Natural killer cell (primary cell): Measurements from ENCODE around the gene CMSS1. TPM values are rescaled to one million over a fixed set of nuclear protein-coding genes. Genes with fewer than 3 reads are reported as not detected.

Source experiments
- ATAC-seq, 3 donors: fragments of 150-1000 bp in 2 of 3; fragments of 200-7000 bp in 1 of 3; cut with Tn5 transposase; 1 replicate in 1 of 3; 2 replicates in 2 of 3; pipeline ENCODE4 v1.10.0; 2021; ENCODE audit warnings: mild to moderate bottlenecking in 2 of 3, moderate library complexity in 2 of 3
- DNase-seq, 2 donors: peaks; one replicate each; pipeline versions ENCODE4 v3.0.0 to v3.0.0-alpha.2; 2013 to 2021; ENCODE audit warnings: mixed read lengths in 1 of 2
- H3K27ac ChIP-seq: one replicate; pipeline ENCODE4 v1.5.1; 2013; ENCODE audit warnings: mild to moderate bottlenecking, low read length
- H3K27me3 ChIP-seq: one replicate; pipeline ENCODE4 v1.6.1; 2013; ENCODE audit warnings: low read length; ENCODE audit not compliant: control insufficient read depth, insufficient read depth
- H3K36me3 ChIP-seq: one replicate; pipeline ENCODE4 v1.6.1; 2013; ENCODE audit warnings: low read length; ENCODE audit not compliant: control insufficient read depth, insufficient read depth
- H3K4me1 ChIP-seq: one replicate; pipeline ENCODE4 v1.6.1; 2013; ENCODE audit warnings: low read length; ENCODE audit not compliant: control insufficient read depth, insufficient read depth
- H3K4me3 ChIP-seq: one replicate; pipeline ENCODE4 v1.5.1; 2013; ENCODE audit warnings: low read length
- H3K9me3 ChIP-seq: one replicate; pipeline ENCODE4 v1.6.1; 2013; ENCODE audit warnings: low read length; ENCODE audit not compliant: control insufficient read depth, insufficient read depth
- H3K27ac Mint-ChIP-seq, 2 donors: one replicate each; pipeline ENCODE4 v1.8.0; 2022; ENCODE audit warnings: mild to moderate bottlenecking in 2 of 2, mixed read lengths in 2 of 2, moderate library complexity in 1 of 2
- H3K27me3 Mint-ChIP-seq, 2 donors: one replicate each; pipeline ENCODE4 v1.8.0; 2022; ENCODE audit warnings: low read depth in 2 of 2, mixed read lengths in 2 of 2
- H3K36me3 Mint-ChIP-seq: one replicate; pipeline ENCODE4 v1.8.0; 2022; ENCODE audit warnings: mixed read lengths
- H3K4me1 Mint-ChIP-seq, 2 donors: one replicate each; pipeline ENCODE4 v1.8.0; 2022; ENCODE audit warnings: mixed read lengths in 2 of 2
- H3K4me3 Mint-ChIP-seq: one replicate; pipeline ENCODE4 v1.8.0; 2022; ENCODE audit warnings: mild to moderate bottlenecking, moderate library complexity, mixed read lengths
- H3K9me3 Mint-ChIP-seq, 2 donors: one replicate each; pipeline ENCODE4 v1.8.0; 2022; ENCODE audit warnings: mixed read lengths in 2 of 2
- CTCF ChIP-seq: fragments of 200-600 bp; IDR thresholded peaks from one replicate; pipeline ENCODE4 v1.8.0; 2022; ENCODE audit warnings: antibody characterized with exemption
- WGBS: methylation state at CpG from one replicate; pipeline ENCODE4 v1.1.7; 2013; ENCODE audit warnings: missing lambda C conversion rate; ENCODE audit not compliant: insufficient coverage; 5-methylcytosine and 5-hydroxymethylcytosine counted together
- intact Hi-C: fragments of 100-400 bp; cut with micrococcal nuclease; formaldehyde crosslinking; loops from one replicate; pipeline ENCODE4 v1.14.2; 2022
- total RNA-seq, 4 donors: library from RNA; stranded (reverse); fragments of 120-200 nt in 1 of 4; gene quantifications; one replicate each; pipeline versions ENCODE4 v1.2.3 to v1.2.4, GENCODE V29; 2013 to 2022

The CMSS1 gene
- total RNA-seq, 3 donors from 2014 or later (not counting 1 experiment from before 2014, with no cell fraction given): 7.8 to 12.7 (median 9.2) TPM

DNA sequence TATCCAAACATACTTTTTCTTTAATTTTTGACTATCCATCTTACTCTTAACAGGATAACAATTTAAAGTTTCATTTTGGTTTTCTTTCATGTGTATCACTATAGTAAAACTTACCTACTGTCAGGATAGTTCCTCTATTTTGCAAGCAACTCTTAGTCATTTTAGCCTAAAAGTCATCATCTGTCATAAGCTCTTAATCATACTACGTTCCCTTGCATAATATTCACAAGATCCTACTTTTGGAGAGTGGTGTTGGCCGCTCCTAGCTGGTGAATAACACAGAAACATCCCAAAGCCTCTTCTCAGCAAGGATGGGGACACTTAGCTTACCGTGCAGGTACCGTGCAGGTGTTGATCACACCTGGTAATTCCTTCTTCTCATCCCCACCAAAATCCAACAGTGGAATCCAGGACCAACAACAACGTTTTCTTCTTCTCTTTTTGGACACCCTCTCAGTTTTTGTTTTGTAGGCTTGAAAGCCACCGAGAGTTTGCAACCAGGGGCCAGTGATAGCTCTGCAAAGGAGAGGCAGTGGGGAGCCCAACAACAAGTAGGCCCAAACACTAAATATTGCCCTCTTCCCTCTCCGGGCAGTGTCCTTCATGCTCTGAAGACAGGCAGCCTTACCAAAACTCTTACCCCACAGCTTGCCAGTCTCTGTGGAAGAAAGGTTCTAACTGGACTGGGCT is 296.2 kb downstream of the CMSS1 start:
- DNase-seq (no peak), ATAC-seq (no peak)
- no peak overlapping the region for H3K27ac ChIP-seq
- no peaks in the 10 kb centered on the region for H3K4me1 ChIP-seq
- no peak for TF ChIP-seq CTCF
- Mint-ChIP-seq H3K4me1 (no peaks in the 10 kb centered on the region), H3K4me3 (no peak overlapping the region), H3K9me3 (no peaks in the 10 kb centered on the region), H3K27ac (no peak overlapping the region), H3K27me3 (peaks cover 0 to 2% of the 10 kb centered on the region in 2 donors), H3K36me3 (no peaks in the 10 kb centered on the region)
- no peaks in the 10 kb centered on the region for H3K36me3 ChIP-seq
- intact Hi-C loops: no loop called here
- no peaks in the 10 kb centered on the region for H3K27me3 ChIP-seq
- no peak overlapping the region for H3K4me3 ChIP-seq
- no peaks in the 10 kb centered on the region for H3K9me3 ChIP-seq
- WGBS: 91% methylated on average over 7 of the region's 7 CpGs

DNA sequence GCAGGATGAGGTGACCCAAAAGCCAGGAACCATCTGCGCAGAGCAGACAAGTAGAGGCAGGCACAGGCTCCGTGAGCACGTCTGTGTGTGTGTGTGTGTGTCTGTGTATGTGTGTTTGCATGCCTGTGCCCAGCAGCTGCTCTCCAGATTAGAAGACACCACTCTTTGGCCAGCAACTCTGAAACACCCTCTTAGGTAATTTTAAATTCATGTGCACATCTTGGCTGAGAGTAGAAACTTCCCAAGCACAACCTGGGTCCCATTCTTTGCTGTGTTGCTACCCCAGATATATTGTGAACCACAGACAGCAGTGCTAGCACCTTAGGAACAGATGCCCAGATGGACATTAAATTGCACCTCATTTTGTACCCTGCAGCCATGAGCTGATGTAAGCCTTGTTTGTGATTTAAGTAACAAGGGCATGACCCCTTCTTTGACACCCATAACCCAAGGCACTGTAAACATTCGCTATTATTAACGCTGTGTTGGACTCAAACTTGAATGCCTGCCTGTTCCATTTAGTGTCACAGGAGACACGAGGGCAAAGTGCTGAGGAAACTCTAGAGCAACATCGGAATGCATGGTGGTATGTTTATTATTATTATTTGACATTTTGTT is 296.9 kb downstream of the CMSS1 start, which contains the start of gene FILIP1L:
Gene FILIP1L, minus strand, starts transcription at position 89 of the 618 bp plus-strand sequence.
- H3K27me3 Mint-ChIP-seq: peaks cover 0 to 2% of the 10 kb centered on the region in 2 donors

DNA sequence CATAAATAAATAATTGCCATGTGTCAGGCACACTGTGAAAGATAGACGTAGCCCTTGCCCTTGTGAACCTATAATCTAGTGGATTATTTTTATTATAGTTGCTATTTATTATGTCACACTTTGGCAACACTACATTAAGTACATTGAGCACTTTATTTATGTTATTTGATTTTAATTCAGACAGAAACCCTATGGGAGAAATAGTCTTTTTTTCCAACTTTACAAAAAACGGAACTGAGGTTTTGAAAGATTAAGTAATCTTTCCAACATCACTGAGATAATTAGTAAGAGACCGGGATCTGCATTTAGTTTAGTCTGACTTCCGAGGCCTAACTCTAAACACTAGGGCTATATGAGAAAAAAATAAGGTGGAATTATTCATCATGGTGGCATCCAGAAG is 299.4 kb downstream of the CMSS1 start:
- no peaks in the 10 kb centered on the region for H3K4me1 ChIP-seq
- no peak for TF ChIP-seq CTCF
- Mint-ChIP-seq H3K4me1 (no peaks in the 10 kb centered on the region), H3K4me3 (no peak overlapping the region), H3K27me3 (no peaks in the 10 kb centered on the region), H3K36me3 (no peaks in the 10 kb centered on the region), H3K9me3 (no peaks in the 10 kb centered on the region), H3K27ac (no peak overlapping the region)
- 100% methylated on average over 2 of the region's 4 CpGs for WGBS
- ATAC-seq: no peak
- no peak overlapping the region for H3K27ac ChIP-seq
- intact Hi-C loops: no loop called here
- no peak for DNase-seq
- H3K4me3 ChIP-seq: no peak overlapping the region
- H3K27me3 ChIP-seq: no peaks in the 10 kb centered on the region
- no peaks in the 10 kb centered on the region for H3K9me3 ChIP-seq
- H3K36me3 ChIP-seq: no peaks in the 10 kb centered on the region

More for the DNA sequence above, 296.9 kb downstream of the CMSS1 start, which contains the start of gene FILIP1L:
- H3K36me3 ChIP-seq: no peaks in the 10 kb centered on the region
- H3K27ac ChIP-seq: no peak within 1 kb of the TSS
- DNase-seq: no peak
- Mint-ChIP-seq H3K27ac (no peak within 1 kb of the TSS), H3K4me3 (no peak within 1 kb of the TSS), H3K4me1 (no peaks in the 10 kb centered on the region), H3K9me3 (no peaks in the 10 kb centered on the region), H3K36me3 (no peaks in the 10 kb centered on the region)
- no peaks in the 10 kb centered on the region for H3K4me1 ChIP-seq
- no peak for ATAC-seq
- TF ChIP-seq CTCF: no peak
- H3K4me3 ChIP-seq: no peak within 1 kb of the TSS
- intact Hi-C loops: no loop called here
- WGBS: 94% methylated on average over 6 of the region's 7 CpGs
- no peaks in the 10 kb centered on the region for H3K9me3 ChIP-seq
- no peaks in the 10 kb centered on the region for H3K27me3 ChIP-seq
